Measurements from ENCODE around the gene SEPSECS.
"Not testable (repeated sequence)": the region's sequence is repeated elsewhere in the genome, so short reads cannot be mapped to it uniquely, and the experiment has no call there.

SEPSECS gene

DNA sequence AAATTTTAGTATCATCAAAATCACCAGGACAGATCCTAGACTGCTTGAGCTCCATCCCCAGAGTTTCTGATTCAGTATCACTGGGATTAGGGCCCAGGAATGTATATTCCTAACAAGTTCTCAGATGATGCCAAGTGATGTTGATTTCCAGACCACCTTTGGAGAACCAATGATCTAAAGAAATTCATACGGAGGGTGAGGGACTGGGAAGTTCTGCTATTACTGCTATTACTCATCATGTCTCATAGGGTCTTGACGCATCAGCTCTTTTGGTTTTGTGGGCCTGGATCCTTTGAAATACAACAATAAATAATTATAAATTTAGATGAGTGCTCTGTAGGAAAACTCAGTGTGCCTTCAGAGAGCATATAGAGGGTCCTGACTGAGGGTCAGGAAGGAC lies 69.7 kb downstream of the SEPSECS start:
- DNase-seq (ENCODE audit: insufficient read length) (no peak), FAIRE-seq (no peak)
- TF ChIP-seq POLR2A (IDR thresholded peaks at IDR 0.05; ENCODE audit: low read depth, low read length) (no peak), TAF1 (IDR thresholded peaks at IDR 0.05; ENCODE audit: borderline replicate concordance, low read depth, low read length) (no peak), POLR2AphosphoS5 (IDR thresholded peaks at IDR 0.05; ENCODE audit: low read depth, low read length) (no peak)

DNA sequence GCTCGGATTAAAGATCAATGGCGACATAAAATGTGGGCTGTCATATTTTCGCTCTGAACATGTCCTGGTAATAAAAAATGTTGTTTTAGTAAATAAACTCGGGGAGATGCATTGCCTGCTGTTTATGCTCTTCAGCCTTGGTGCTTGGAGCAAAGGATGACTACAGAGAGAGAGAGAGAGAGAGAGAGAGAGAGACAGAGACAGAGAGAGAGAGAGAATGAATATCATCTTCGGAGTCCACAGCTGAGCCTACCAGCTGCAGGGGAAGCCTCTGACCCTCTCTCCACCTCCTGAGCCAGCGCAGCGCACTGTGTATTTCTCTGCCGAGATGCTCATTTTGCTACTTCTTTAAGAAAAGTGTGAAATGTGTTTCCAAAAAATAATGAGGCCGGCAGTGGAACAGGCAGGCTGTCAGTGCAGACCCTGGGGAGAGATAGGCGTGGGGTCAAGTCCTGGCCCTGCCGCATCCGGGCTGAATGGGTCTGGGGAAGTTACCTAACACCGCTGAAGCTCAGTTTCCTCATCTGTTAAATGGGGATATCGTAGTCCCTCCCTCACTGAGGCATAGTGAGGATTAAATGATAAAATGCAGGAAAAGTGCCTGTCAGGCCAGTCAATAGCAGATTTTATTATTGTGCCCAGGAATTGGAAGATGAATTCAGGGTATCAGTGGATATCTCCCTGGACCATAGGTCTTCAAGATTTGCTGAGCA lies 71.0 kb downstream of the SEPSECS start:
- FAIRE-seq (no peak), DNase-seq (ENCODE audit: insufficient read length) (no peak)
- TF ChIP-seq POLR2A (IDR thresholded peaks at IDR 0.05; ENCODE audit: low read depth, low read length) (no peak), TAF1 (IDR thresholded peaks at IDR 0.05; ENCODE audit: borderline replicate concordance, low read depth, low read length) (no peak), POLR2AphosphoS5 (IDR thresholded peaks at IDR 0.05; ENCODE audit: low read depth, low read length) (no peak)

DNA sequence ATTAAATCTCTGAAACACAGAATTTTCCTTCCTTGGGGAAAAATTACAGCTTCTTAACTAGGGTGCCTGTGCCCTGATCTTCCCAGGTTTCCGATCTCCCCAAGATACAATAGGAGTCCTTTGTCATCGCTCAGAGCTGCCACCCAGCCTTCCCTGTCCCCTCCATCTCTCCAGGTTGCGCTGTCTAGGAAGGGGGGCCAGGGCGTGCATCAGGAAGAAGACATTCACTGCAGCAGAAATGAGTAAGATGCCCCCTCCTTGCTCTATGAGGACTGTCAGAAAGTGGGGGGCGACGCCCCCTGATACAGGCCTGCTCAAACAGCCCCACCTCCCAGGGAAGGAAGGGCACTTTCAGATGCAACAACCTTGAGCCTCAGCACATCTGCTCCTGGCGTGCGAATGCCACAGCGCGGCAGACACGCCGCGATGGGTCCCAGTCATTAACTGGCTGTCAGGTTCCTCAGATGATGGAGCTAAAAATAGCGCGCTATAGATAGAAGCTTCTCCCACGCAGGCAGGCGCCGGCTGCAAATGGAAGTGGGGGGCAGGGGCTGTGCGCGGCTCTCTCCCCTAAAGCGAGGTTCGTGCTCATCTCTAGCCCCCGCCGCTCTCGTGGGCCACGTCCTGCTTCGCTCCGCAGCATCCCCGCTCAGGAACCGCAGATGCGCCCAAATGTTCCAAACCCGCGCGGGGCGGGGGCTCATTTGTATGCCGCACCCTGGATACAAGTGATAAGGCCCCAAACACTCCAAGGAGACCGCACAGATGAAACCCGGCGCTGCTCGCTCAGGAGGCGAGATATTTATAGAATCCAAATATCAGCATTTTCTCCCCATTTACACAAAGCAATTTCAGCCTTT lies 71.9 kb downstream of the SEPSECS start:
- FAIRE-seq = no peak
- no peak for DNase-seq (ENCODE audit: insufficient read length)
- TF ChIP-seq POLR2A (IDR thresholded peaks at IDR 0.05; ENCODE audit: low read depth, low read length) = no peak
- TF ChIP-seq TAF1 (IDR thresholded peaks at IDR 0.05; ENCODE audit: borderline replicate concordance, low read depth, low read length) = no peak
- TF ChIP-seq POLR2AphosphoS5 (IDR thresholded peaks at IDR 0.05; ENCODE audit: low read depth, low read length) = no peak

DNA sequence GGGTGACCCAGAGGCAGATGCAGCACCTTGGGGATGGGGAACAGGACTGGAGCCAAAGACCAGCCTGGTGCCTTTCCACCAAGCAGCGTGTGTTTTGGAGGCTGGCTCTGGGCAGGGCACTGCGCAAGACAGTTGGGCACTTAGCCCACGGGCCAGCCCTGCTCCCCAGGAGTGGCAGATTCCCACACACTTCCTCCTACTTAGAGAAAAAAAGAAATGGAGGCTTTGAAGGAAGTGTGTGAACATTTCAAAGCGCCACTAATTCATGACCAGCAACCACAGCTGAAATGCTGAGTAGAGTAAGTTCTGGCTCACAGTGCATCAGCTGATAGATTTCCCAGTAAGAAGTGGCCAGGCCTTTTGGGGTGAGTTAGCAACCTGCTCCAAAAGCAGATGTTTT lies 74.6 kb downstream of the SEPSECS start:
- no peak for TF ChIP-seq POLR2A (IDR thresholded peaks at IDR 0.05; ENCODE audit: low read depth, low read length)
- TF ChIP-seq POLR2AphosphoS5 (IDR thresholded peaks at IDR 0.05; ENCODE audit: low read depth, low read length) = no peak
- no peak for TF ChIP-seq TAF1 (IDR thresholded peaks at IDR 0.05; ENCODE audit: borderline replicate concordance, low read depth, low read length)
- FAIRE-seq (no peak), DNase-seq (ENCODE audit: insufficient read length) (no peak)

DNA sequence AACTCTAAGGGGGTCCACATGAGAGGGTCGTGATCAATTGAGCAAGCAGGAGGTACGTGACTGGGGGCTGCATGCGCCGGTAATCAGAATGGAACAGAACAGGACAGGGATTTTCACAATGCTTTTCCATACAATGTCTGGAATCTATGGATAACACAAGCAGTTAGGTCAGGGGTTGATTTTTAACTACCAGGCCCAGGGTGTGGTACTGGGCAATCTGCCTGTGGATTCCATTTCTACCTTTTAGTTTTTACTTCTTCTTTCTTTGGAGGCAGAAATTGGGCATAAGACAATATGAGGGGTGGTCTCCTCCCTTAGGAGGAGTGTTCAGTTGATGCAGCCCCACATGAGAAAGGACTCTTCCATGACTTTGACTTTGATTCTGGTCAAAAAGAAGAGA lies 76.8 kb downstream of the SEPSECS start:
- not testable (repeated sequence) for FAIRE-seq; DNase-seq (ENCODE audit: insufficient read length)

DNA sequence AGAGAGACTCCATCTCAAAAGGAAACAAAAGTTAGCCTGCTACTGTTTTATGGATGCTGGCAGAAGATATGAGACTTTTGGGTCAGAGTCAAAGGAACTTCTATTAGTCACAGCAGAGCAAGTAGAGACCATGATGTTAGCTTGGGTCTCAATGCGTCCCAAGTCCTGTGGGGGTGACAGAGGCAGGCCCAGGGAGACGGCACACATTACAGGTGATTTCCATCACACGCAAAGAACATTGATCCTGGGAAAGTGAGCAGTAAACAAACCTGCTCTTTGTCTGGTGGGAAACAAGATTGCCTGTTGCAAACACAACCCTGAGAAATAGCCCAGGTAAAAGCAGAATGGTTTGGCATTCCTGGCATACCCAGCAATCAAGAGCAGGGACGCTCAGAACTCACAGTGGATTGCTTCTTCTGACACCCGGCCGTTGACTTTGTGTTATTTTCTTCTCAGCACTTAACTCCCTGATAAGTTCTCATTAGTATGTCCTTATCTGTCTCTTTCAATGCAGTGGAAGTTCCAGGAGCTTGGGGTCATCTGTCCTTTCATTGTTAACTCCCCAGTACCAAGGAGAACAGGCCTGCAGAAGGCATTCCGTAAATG lies 78.3 kb downstream of the SEPSECS start:
- TF ChIP-seq POLR2AphosphoS5 (IDR thresholded peaks at IDR 0.05; ENCODE audit: low read depth, low read length) (no peak), POLR2A (IDR thresholded peaks at IDR 0.05; ENCODE audit: low read depth, low read length) (no peak), TAF1 (IDR thresholded peaks at IDR 0.05; ENCODE audit: borderline replicate concordance, low read depth, low read length) (no peak)
- FAIRE-seq = no peak
- no peak for DNase-seq (ENCODE audit: insufficient read length)

DNA sequence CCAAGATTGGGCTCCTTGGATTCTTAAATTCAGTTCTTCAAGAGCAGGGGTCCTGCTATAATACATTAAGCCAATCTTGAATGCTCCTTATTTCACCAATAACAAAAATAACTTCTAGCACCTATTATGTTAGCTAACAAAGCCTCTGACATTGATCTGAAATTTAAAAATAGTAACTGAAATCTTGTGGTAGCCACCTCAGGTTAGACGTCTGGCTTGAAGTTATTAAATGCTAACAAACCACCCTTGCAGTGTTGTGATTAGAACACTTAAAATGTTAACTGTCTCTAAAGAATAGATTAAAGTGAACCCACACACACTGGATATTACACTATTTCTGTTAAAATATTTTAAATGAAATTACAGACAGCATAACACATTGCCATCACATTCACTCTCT lies 79.7 kb downstream of the SEPSECS start:
- DNase-seq (ENCODE audit: insufficient read length) = no peak
- TF ChIP-seq POLR2A (IDR thresholded peaks at IDR 0.05; ENCODE audit: low read depth, low read length) (no peak), TAF1 (IDR thresholded peaks at IDR 0.05; ENCODE audit: borderline replicate concordance, low read depth, low read length) (no peak), POLR2AphosphoS5 (IDR thresholded peaks at IDR 0.05; ENCODE audit: low read depth, low read length) (no peak)
- no peak for FAIRE-seq

DNA sequence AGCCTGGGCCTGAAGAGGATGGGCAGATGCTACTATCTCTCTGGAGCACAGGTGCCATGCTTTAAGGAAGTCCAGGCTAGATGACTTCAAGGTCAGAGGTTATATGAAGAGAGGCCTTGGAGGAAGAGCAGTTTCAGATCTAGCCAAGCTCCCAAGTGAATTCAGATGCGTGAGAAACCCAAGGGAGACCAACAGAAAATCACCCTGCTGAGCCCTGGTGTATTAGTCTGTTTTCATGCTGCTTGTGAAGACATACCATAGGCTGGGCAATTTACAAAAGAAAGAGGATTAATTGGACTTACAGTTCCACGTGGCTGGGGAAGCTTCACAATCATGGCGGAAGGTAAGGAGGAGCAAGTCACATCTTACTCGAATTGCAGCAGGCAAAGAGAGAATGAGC lies 81.7 kb downstream of the SEPSECS start:
- TF ChIP-seq POLR2A (IDR thresholded peaks at IDR 0.05; ENCODE audit: low read depth, low read length) (no peak), TAF1 (IDR thresholded peaks at IDR 0.05; ENCODE audit: borderline replicate concordance, low read depth, low read length) (no peak), POLR2AphosphoS5 (IDR thresholded peaks at IDR 0.05; ENCODE audit: low read depth, low read length) (no peak)
- no peak for FAIRE-seq
- DNase-seq (ENCODE audit: insufficient read length) = no peak

DNA sequence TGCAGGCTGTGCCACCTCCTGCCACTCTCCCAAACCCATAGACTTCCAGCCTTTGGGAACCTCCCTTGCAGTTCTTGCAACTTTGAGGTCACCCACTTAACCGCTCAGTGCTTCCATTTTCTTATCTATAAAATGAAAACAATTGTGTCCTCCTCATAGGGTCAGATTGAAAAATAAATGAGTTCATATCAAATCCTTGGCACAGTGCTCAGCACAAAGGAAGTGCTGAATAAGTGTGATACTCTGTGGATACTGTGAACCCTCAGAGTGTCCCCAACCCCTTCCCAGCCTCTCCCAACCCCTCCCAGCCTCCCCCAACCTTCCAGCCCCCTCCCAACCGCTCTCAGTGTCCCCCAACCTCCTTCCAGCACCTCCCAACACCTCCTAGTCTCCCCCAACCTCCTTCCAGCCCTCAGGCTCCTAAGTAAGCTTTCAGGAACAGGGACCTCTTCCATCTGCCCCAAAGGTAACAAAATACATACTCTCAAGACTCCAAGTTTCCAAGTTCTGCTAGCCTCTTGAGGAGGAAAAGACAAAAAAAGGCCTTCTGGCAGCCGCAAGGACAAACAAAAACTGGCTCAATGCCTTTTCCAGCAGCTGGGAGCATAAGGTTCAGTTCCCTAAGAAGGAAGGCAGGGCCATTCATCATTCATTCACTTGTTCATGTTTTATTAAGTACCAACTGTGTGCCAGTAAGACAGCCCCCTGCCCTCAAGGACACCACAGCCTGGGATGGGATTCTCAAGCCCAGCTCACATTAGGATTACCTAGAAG lies 83.4 kb downstream of the SEPSECS start:
- FAIRE-seq = no peak
- no peak for DNase-seq (ENCODE audit: insufficient read length)
- no peak for TF ChIP-seq POLR2AphosphoS5 (IDR thresholded peaks at IDR 0.05; ENCODE audit: low read depth, low read length)
- no peak for TF ChIP-seq TAF1 (IDR thresholded peaks at IDR 0.05; ENCODE audit: borderline replicate concordance, low read depth, low read length)
- no peak for TF ChIP-seq POLR2A (IDR thresholded peaks at IDR 0.05; ENCODE audit: low read depth, low read length)

DNA sequence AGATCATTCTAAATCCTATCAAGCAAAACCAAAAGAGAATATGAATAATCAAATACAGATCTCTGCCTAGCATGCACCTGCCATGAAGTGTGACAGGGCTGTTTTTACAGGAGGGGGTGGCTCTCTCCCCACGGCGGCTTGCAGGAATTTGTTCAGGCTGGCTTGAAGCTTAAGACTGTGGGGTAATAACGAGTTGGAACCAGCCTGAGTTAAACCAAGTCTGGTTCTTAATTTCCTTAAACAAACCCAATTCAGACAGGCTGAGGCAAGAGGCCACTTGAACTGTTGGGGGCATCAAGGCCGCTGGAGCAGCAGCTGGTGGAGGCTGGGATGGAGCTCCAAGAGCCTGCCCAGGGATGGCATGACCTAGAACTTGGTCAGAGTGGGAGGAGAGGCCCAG lies 84.4 kb downstream of the SEPSECS start:
- no peak for TF ChIP-seq TAF1 (IDR thresholded peaks at IDR 0.05; ENCODE audit: borderline replicate concordance, low read depth, low read length)
- no peak for TF ChIP-seq POLR2AphosphoS5 (IDR thresholded peaks at IDR 0.05; ENCODE audit: low read depth, low read length)
- TF ChIP-seq POLR2A (IDR thresholded peaks at IDR 0.05; ENCODE audit: low read depth, low read length) = no peak
- no peak for FAIRE-seq

DNA sequence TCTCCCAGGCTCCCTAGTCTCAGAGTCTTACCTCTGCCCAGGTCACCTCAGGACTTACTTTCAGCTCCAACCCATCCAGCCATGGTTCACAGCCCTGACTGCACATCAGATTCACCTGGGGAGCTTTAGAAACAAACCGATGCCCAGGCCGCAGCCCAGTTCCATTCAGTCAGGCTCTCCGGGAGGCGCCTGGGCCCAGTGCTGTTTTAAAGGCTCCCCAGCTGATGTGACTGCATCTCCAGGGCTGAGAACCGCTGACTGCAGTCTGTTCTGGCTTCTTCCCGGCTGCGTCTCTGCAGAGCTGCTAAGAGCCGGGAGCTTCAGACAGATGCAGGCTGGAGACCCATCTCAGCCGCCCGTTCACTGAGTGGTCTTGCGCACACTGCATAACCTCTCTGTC lies 85.1 kb downstream of the SEPSECS start:
- FAIRE-seq (no peak), DNase-seq (ENCODE audit: insufficient read length) (no peak)
- TF ChIP-seq POLR2AphosphoS5 (IDR thresholded peaks at IDR 0.05; ENCODE audit: low read depth, low read length) = no peak
- TF ChIP-seq TAF1 (IDR thresholded peaks at IDR 0.05; ENCODE audit: borderline replicate concordance, low read depth, low read length) = no peak
- no peak for TF ChIP-seq POLR2A (IDR thresholded peaks at IDR 0.05; ENCODE audit: low read depth, low read length)

More for the DNA sequence above, 84.4 kb downstream of the SEPSECS start:
- no peak for DNase-seq (ENCODE audit: insufficient read length)

All from GM12892 (cell line).